T-helper 2 cell (primary cell): ENCODE results near the gene ESD.
A peak's percentile ranks its signal among the peaks of the same experiment; 100 is the strongest.
"Not testable (repeated sequence)": the region's sequence is repeated elsewhere in the genome, so short reads cannot be mapped to it uniquely, and the experiment has no call there.

Experiments
- DNase-seq, 5 experiments: peaks; one replicate each; pipeline versions ENCODE4 v3.0.0 to v3.0.0-alpha.2; 2012 to 2022
- total RNA-seq, 2 donors: gene quantifications; one replicate each; lab custom pipeline; 2026; lab: John Stamatoyannopoulos, UW

ESD gene
- total RNA-seq, result 20.3 to 40.4 reads per million in 2 donors

- DNase-seq, result peak; percentile 72 to 92 (median 80)
Observed at GRCh38 chr13:46796515-46797474, at the start of gene ESD. TSS of gene ESD (minus strand) at chr13:46797161. CDS start at chr13:46791413, 5,748 bp downstream.

GRCh38 chr13:46846726-46847125 is 49.8 kb upstream of the ESD start:
- DNase-seq, result no peak

GRCh38 chr13:46845146-46845545 is 48.2 kb upstream of the ESD start:
- no peak for DNase-seq

- DNase-seq, result no peak
Observed at GRCh38 chr13:46844431-46844830, 47.5 kb upstream of the ESD start.

- DNase-seq, result no peak
Observed at GRCh38 chr13:46839399-46839798, 42.4 kb upstream of the ESD start.

- DNase-seq, result no peak
Observed at GRCh38 chr13:46834657-46835056, 37.7 kb upstream of the ESD start.

GRCh38 chr13:46831588-46832194 is 34.7 kb upstream of the ESD start:
- DNase-seq, result peak in 1 of 5 experiments; percentile 24

GRCh38 chr13:46830405-46831005 is 33.5 kb upstream of the ESD start:
- no peak for DNase-seq

GRCh38 chr13:46822551-46822950 is 25.6 kb upstream of the ESD start:
- DNase-seq, result no peak

- no peak for DNase-seq
Observed at GRCh38 chr13:46817838-46818476, 21.0 kb upstream of the ESD start.

- DNase-seq, result no peak
Observed at GRCh38 chr13:46817095-46817494, 20.1 kb upstream of the ESD start.

GRCh38 chr13:46816371-46816770 is 19.4 kb upstream of the ESD start:
- DNase-seq, result no peak

- peak in 1 of 5 experiments; percentile 12 for DNase-seq
Observed at GRCh38 chr13:46812301-46812797, 15.4 kb upstream of the ESD start.

- no peak for DNase-seq
Observed at GRCh38 chr13:46810440-46810839, 13.5 kb upstream of the ESD start.

- not testable (repeated sequence) for DNase-seq
Observed at GRCh38 chr13:46804921-46805320, 8.0 kb upstream of the ESD start.

GRCh38 chr13:46804391-46804815 is 7.4 kb upstream of the ESD start:
- DNase-seq, result no peak

GRCh38 chr13:46803586-46803985 is 6.6 kb upstream of the ESD start:
- DNase-seq, result no peak

- no peak for DNase-seq
Observed at GRCh38 chr13:46801858-46802257, 4.9 kb upstream of the ESD start.

- DNase-seq, result no peak
Observed at GRCh38 chr13:46799139-46799538, 2.2 kb upstream of the ESD start.

- DNase-seq, result peak in 1 of 5 experiments; percentile 5
Observed at GRCh38 chr13:46797501-46798237, 708 bp upstream of the ESD start.

- DNase-seq, result no peak
Observed at GRCh38 chr13:46796129-46796514, 839 bp downstream of the ESD start.

- DNase-seq, result no peak
Observed at GRCh38 chr13:46795321-46795720, 1.6 kb downstream of the ESD start.
